GM15510 (cell line): ENCODE results near the gene CLDN19.

Source experiments
- POLR2A ChIP-seq: IDR thresholded peaks from 3 replicates; pipeline ENCODE4 v1.6.1; 2011; ENCODE audit warnings: borderline replicate concordance; ENCODE audit not compliant: insufficient read length; ENCODE audit errors: extremely low read depth

CLDN19 gene

DNA sequence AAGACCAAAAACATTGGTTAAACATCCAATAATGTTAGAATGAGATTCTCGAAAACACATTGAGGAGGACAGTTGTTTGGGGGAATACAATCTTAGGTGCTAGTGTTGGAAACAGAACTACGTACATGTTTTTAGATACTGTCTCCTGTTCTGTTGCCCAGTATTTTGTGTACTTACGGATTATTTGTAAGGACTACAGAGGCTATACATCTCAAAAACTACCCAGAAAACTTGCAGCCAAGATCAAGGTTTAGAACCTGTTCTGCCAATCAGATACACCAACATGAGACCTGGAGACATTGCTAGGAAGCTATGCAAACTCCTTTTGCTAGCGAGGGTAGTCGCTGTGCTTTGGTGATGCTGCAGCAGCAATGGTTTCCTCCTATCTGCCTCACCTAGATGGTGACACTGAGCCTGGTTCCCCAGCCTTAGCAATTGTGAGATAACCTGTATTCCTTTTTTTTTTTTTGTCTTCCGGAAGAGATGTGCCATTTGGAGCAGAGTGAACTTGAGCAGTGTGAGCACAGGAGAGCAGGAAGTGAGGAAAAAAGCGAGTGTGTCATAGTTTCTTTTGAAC is 36.1 kb downstream of the CLDN19 start:
- TF ChIP-seq POLR2A: peak; percentile 10

DNA sequence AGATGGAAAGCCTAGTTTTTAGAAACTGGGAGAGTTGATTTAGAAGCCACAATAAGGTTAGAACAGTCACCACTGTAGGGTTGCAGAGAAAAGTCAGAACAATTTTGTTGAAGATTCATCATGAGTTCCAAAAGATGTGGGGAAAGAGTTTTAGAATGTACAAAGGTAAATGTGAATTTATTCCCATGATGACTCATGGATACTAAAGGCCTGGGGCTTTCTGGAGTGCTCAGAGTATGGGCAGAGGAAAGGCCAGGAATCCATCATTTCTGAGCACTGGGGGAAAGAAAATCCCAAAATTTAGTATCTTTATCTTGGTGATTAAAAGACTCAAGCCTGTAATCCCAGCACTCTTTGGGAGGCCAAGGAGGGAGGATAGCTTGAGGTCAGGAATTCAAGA is 40.0 kb downstream of the CLDN19 start:
- no peak for TF ChIP-seq POLR2A

DNA sequence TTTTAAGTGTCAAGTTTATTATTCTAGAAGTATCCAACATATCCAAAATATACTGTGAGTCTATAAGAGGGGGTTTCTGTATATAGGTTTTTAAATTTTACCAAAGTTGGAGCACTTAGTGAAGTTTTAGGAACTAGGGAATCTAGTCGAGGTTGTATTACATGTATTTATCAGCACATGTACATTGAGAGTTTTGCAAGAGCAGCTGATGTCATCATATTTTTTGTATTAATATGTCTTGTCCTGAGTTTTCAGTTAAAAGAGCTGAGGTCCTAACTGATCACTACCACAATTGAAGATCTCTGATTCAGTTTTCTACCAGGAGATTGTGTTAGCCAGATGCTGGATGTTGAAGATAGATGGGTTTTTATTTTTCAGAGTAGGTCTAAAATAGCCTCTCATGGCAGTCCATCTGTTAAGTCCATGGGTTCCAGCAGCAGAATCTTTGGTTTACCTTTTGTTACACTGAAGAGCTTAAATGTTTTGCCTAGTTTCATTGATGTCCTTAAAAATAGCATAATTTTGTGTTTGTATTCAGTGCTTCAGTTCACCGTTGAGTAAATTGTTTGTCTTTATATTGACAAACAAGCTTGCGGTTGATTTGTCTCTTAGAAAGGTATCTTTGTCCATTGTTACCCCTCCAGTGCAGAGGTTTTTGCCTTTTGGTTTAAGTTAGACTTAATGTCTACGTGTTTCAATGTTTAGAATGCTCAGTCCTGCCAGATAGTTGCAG is 41.8 kb downstream of the CLDN19 start:
- no peak for TF ChIP-seq POLR2A

DNA sequence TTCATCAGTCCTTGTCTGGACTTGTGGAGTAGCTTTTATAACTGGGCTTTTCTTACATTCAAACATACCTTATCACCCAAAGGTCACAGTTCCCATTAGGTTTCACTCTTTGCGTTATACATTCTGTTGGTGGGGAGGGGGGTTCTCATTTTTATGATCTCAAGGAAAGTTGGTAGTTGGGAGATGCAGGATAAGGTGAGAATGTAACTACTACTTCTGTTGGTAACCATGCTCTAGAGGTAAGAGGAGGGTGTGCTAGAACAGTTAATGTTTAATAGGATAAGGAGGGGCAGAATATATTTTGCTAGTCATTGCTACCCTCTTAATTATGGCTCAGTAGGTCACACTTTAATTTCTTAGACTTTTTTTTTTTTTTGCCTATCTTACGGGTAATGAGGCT is 47.1 kb downstream of the CLDN19 start:
- TF ChIP-seq POLR2A: no peak

DNA sequence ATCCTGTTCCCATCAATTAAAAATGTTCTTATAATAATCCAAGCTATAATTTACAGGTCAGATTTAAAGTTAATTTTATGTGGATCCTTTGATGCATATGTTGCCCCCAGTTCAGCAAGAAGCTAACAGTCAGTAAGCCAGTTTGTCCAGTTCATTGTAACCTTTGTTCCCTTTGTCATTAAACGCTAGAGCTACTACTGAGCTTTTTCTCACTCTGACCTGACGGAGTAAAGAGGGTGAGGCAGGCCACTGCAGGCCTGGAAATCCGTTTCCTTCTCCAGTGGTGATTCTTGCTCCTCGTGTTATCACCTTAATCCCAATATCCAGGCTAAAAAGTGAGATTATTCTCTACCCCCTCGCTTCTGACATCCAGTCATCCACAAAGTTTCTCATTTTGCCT is 47.6 kb downstream of the CLDN19 start:
- TF ChIP-seq POLR2A: no peak

DNA sequence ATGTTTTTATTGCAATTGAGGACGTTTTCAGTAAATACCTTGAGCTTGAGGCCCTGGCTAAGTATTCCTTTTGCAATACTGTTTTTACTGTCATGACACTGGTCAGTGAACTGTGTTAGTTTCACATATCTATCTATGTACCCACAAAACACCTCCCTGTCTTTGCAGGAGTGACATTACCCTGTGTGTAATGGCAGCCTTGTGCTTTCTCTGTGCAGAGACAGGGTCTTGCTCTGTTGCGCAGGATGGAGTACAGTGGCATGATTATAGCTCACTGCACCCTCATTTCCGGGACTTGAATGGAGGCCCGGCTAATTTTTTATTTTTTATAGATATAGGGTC is 48.9 kb downstream of the CLDN19 start:
- TF ChIP-seq POLR2A: no peak

DNA sequence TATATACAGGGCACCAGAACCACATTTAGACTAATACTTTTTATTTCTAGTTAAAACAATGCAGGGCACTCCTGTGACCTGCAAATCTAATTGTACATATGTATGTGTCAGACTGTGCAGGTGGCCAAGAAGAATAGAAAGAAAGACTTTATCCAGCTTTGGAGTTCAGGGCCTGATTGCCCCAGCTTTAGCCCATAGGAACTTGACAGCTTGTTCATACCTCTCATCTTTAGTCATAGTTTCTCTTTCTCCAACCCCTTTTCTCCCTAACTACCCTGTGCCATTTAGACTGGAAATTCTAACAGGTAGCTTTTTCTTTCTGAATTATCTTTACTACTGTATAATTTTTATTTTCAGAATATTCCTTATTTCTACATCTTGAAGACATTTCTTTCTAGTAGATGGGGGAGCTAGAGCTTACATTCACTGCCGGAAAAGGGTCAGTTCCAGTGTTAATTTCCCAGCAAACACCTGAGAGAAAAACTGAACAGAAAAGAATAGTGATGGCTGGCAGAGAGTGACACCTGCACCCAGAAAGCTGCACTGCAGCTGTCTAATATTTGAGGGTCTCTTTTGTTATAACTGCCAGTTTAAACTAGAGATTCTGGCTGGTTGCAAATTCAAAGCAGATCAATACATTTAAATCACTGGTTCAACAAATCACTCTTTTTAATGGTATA is 49.4 kb downstream of the CLDN19 start:
- TF ChIP-seq POLR2A: no peak

DNA sequence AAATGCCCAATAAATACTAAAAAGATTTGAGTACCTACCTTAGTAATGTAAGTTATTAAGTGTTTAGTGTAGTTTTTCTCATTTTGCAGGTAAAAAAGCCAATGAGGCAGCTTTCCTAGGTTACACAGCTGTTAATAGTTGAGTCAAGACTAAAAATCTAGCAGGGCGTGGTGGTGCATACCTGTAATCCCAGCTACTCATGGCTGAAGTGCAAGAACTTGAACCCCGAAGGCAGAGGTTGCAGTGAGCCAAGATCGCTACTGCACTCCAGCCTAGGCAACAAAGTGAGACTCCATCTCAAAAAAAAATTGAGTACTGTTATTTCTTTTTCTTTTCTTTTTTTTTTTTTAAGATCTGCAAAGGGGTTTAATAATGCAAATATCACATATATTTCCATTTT is 50.1 kb downstream of the CLDN19 start:
- no peak for TF ChIP-seq POLR2A

DNA sequence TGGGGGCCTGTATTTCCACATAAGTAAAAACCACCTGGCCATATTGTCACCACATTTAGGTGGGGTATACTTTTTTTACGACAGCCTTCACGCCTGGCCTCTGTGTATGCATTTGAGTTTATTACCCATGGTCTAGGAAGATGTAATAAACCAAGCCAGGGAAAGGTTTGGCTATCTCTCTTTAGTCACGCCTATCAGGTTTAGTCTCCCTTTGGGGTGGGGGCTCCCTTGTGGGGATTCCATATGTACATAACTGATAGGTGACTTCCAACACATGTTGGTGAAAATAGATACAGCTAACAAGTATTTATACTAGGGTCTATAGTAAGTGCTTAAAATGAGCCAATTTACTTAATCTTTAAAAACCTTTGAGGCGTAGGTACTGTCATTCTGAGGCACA is 53.6 kb downstream of the CLDN19 start:
- TF ChIP-seq POLR2A: no peak

DNA sequence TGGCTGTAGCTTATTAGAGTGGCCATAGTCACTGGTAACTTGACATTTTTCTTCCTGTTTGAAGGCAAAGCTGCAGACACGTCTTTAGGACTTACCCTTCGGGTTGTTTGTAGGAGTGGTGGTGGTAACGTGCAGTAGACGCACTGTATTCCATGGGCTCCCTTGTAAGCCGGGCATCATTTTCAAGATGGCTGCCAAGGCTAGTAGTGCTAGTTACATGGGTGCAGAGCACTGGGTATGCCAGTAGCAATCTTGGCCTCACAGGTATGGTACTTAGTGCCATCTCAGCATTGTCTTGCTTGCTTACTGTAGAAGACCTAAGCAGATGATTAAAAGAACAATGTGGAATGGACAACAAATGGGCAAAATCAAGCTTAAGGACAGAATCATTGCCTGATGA is 55.9 kb downstream of the CLDN19 start:
- no peak for TF ChIP-seq POLR2A
